K562 (cell line): ENCODE measurements around the gene SCMH1. TPM values are rescaled to one million over a fixed set of nuclear protein-coding genes. Genes with fewer than 3 reads are reported as not detected.

ENCODE experiments used
- RBFOX2 ChIP-seq: fragments of 200-400 bp; formaldehyde crosslinking; IDR thresholded peaks from 2 replicates; pipeline ENCODE4 v1.6.1; 2017; ENCODE audit warnings: low read depth, mild to moderate bottlenecking, low read length, moderate library complexity
- RFX1 ChIP-seq: fragments of 450-650 bp; IDR thresholded peaks from 2 replicates; pipeline ENCODE4 v1.6.1; 2016; ENCODE audit warnings: mild to moderate bottlenecking, moderate library complexity
- WHSC1 ChIP-seq: IDR thresholded peaks from one replicate; pipeline ENCODE4 v1.6.1; 2012; ENCODE audit warnings: low read length, control low read depth, inconsistent platforms
- polyA plus RNA-seq, 8 experiments: library from polyadenylated mRNA; depleted of rRNA in 4 of 8; stranded (reverse) in 5 of 8; unstranded in 3 of 8; fragments of >200 nt; fragmentation: Nextera tagmentation in 2 of 8; fragmentation: Illumina TruSeq in 1 of 8; extraction: Ambion mirVana in 2 of 8; extraction: Trizol in 1 of 8; gene quantifications; 2 replicates each; pipeline versions ENCODE4 v1.2.1 to v1.2.3, GENCODE V29; 2011 to 2014; ENCODE audit warnings: inconsistent platforms in 1 of 8, missing spikeins in 1 of 8
- total RNA-seq, 7 experiments: library from RNA; depleted of rRNA in 6 of 7; stranded (reverse); fragments of >200 nt in 6 of 7; fragmentation: Illumina TruSeq in 2 of 7; extraction: Trizol in 2 of 7; gene quantifications; 2 replicates each; pipeline versions ENCODE4 v1.2.1 to v1.2.3, GENCODE V29; 2011 to 2021; ENCODE audit warnings: low replicate concordance in 1 of 7
- TF ChIP-seq, protein P1 (sequence below): fragments of 450-650 bp; IDR thresholded peaks from 2 replicates; pipeline ENCODE4 v1.6.1; 2016; ENCODE audit warnings: mild to moderate bottlenecking, moderate library complexity
- TF ChIP-seq, protein P2 (sequence below): fragments of 450-650 bp; IDR thresholded peaks from 2 replicates; pipeline ENCODE4 v1.6.1; 2017; ENCODE audit warnings: antibody characterized with exemption, mild to moderate bottlenecking
- TF ChIP-seq, protein P3 (sequence below), 2 experiments: fragments of 450-650 bp in 1 of 2; sonication (generic) in 1 of 2; formaldehyde crosslinking; conservative IDR thresholded peaks; 2 replicates each; pipeline versions ENCODE4 v1.4.0 to v1.8.1; 2020 to 2022; ENCODE audit warnings: mild to moderate bottlenecking in 1 of 2, missing genetic modification reagents in 1 of 2
- TF ChIP-seq, protein P4 (sequence below): sonication (generic); formaldehyde crosslinking; IDR thresholded peaks from 2 replicates; pipeline ENCODE4 v1.8.0; 2022; ENCODE audit warnings: mild to moderate bottlenecking, missing genetic modification reagents
- TF ChIP-seq, protein P5 (sequence below), 2 experiments: fragments of 450-650 bp; conservative IDR thresholded peaks; 2 replicates each; pipeline ENCODE4 v1.6.1; 2017; ENCODE audit warnings: mild to moderate bottlenecking in 2 of 2, moderate library complexity in 2 of 2

Gene SCMH1
- total and polyA plus RNA-seq, 9 of the 15 experiments (the other 6 are each of a cell fraction or from before 2014, with no cell fraction given), result 8.5 to 37.0 (median 26.8) TPM

DNA sequence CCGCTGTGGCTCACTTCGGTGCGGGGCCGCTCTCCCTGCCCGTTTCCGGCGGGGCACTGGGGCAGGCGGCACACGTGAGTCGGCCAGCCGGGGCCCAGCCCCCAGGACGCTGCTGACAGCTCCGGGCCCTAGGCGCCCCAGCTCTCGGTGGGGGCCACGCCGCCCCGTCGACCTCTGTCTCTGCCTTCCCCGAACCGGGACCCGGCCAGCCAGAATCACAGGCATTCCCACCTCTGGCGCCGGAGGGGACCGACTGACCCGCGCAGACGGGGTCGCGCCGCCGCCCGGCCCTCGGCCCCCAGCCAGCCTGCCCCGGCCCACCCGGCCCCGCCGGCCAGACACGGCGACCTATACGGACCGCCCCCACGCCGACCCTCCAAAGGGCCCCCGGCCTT, 755 bp downstream of the SCMH1 start (continued):
- TF ChIP-seq, protein P1, sequence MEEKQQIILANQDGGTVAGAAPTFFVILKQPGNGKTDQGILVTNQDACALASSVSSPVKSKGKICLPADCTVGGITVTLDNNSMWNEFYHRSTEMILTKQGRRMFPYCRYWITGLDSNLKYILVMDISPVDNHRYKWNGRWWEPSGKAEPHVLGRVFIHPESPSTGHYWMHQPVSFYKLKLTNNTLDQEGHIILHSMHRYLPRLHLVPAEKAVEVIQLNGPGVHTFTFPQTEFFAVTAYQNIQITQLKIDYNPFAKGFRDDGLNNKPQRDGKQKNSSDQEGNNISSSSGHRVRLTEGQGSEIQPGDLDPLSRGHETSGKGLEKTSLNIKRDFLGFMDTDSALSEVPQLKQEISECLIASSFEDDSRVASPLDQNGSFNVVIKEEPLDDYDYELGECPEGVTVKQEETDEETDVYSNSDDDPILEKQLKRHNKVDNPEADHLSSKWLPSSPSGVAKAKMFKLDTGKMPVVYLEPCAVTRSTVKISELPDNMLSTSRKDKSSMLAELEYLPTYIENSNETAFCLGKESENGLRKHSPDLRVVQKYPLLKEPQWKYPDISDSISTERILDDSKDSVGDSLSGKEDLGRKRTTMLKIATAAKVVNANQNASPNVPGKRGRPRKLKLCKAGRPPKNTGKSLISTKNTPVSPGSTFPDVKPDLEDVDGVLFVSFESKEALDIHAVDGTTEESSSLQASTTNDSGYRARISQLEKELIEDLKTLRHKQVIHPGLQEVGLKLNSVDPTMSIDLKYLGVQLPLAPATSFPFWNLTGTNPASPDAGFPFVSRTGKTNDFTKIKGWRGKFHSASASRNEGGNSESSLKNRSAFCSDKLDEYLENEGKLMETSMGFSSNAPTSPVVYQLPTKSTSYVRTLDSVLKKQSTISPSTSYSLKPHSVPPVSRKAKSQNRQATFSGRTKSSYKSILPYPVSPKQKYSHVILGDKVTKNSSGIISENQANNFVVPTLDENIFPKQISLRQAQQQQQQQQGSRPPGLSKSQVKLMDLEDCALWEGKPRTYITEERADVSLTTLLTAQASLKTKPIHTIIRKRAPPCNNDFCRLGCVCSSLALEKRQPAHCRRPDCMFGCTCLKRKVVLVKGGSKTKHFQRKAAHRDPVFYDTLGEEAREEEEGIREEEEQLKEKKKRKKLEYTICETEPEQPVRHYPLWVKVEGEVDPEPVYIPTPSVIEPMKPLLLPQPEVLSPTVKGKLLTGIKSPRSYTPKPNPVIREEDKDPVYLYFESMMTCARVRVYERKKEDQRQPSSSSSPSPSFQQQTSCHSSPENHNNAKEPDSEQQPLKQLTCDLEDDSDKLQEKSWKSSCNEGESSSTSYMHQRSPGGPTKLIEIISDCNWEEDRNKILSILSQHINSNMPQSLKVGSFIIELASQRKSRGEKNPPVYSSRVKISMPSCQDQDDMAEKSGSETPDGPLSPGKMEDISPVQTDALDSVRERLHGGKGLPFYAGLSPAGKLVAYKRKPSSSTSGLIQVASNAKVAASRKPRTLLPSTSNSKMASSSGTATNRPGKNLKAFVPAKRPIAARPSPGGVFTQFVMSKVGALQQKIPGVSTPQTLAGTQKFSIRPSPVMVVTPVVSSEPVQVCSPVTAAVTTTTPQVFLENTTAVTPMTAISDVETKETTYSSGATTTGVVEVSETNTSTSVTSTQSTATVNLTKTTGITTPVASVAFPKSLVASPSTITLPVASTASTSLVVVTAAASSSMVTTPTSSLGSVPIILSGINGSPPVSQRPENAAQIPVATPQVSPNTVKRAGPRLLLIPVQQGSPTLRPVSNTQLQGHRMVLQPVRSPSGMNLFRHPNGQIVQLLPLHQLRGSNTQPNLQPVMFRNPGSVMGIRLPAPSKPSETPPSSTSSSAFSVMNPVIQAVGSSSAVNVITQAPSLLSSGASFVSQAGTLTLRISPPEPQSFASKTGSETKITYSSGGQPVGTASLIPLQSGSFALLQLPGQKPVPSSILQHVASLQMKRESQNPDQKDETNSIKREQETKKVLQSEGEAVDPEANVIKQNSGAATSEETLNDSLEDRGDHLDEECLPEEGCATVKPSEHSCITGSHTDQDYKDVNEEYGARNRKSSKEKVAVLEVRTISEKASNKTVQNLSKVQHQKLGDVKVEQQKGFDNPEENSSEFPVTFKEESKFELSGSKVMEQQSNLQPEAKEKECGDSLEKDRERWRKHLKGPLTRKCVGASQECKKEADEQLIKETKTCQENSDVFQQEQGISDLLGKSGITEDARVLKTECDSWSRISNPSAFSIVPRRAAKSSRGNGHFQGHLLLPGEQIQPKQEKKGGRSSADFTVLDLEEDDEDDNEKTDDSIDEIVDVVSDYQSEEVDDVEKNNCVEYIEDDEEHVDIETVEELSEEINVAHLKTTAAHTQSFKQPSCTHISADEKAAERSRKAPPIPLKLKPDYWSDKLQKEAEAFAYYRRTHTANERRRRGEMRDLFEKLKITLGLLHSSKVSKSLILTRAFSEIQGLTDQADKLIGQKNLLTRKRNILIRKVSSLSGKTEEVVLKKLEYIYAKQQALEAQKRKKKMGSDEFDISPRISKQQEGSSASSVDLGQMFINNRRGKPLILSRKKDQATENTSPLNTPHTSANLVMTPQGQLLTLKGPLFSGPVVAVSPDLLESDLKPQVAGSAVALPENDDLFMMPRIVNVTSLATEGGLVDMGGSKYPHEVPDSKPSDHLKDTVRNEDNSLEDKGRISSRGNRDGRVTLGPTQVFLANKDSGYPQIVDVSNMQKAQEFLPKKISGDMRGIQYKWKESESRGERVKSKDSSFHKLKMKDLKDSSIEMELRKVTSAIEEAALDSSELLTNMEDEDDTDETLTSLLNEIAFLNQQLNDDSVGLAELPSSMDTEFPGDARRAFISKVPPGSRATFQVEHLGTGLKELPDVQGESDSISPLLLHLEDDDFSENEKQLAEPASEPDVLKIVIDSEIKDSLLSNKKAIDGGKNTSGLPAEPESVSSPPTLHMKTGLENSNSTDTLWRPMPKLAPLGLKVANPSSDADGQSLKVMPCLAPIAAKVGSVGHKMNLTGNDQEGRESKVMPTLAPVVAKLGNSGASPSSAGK, result peak; percentile 40; the same call in 1 of the 2 replicates
- TF ChIP-seq, protein P2, sequence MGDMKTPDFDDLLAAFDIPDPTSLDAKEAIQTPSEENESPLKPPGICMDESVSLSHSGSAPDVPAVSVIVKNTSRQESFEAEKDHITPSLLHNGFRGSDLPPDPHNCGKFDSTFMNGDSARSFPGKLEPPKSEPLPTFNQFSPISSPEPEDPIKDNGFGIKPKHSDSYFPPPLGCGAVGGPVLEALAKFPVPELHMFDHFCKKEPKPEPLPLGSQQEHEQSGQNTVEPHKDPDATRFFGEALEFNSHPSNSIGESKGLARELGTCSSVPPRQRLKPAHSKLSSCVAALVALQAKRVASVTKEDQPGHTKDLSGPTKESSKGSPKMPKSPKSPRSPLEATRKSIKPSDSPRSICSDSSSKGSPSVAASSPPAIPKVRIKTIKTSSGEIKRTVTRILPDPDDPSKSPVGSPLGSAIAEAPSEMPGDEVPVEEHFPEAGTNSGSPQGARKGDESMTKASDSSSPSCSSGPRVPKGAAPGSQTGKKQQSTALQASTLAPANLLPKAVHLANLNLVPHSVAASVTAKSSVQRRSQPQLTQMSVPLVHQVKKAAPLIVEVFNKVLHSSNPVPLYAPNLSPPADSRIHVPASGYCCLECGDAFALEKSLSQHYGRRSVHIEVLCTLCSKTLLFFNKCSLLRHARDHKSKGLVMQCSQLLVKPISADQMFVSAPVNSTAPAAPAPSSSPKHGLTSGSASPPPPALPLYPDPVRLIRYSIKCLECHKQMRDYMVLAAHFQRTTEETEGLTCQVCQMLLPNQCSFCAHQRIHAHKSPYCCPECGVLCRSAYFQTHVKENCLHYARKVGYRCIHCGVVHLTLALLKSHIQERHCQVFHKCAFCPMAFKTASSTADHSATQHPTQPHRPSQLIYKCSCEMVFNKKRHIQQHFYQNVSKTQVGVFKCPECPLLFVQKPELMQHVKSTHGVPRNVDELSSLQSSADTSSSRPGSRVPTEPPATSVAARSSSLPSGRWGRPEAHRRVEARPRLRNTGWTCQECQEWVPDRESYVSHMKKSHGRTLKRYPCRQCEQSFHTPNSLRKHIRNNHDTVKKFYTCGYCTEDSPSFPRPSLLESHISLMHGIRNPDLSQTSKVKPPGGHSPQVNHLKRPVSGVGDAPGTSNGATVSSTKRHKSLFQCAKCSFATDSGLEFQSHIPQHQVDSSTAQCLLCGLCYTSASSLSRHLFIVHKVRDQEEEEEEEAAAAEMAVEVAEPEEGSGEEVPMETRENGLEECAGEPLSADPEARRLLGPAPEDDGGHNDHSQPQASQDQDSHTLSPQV, result 0 out of 2 replicates have a peak, but pooled peaks have one; percentile 20
- TF ChIP-seq, protein P3, sequence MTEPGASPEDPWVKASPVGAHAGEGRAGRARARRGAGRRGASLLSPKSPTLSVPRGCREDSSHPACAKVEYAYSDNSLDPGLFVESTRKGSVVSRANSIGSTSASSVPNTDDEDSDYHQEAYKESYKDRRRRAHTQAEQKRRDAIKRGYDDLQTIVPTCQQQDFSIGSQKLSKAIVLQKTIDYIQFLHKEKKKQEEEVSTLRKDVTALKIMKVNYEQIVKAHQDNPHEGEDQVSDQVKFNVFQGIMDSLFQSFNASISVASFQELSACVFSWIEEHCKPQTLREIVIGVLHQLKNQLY (CRISPR knock-in tag; conservative IDR thresholded peaks at IDR 0.05), result no peak
- TF ChIP-seq RBFOX2 (peak; percentile 73), WHSC1 (no peak), RFX1 (no peak)
- TF ChIP-seq, protein P4, sequence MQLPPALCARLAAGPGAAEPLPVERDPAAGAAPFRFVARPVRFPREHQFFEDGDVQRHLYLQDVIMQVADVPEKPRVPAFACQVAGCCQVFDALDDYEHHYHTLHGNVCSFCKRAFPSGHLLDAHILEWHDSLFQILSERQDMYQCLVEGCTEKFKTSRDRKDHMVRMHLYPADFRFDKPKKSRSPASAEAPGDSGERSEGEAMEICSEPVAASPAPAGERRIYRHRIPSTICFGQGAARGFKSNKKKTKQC, result 0 out of 2 replicates have a peak, but pooled peaks have one; percentile 11
- TF ChIP-seq, protein P5, sequence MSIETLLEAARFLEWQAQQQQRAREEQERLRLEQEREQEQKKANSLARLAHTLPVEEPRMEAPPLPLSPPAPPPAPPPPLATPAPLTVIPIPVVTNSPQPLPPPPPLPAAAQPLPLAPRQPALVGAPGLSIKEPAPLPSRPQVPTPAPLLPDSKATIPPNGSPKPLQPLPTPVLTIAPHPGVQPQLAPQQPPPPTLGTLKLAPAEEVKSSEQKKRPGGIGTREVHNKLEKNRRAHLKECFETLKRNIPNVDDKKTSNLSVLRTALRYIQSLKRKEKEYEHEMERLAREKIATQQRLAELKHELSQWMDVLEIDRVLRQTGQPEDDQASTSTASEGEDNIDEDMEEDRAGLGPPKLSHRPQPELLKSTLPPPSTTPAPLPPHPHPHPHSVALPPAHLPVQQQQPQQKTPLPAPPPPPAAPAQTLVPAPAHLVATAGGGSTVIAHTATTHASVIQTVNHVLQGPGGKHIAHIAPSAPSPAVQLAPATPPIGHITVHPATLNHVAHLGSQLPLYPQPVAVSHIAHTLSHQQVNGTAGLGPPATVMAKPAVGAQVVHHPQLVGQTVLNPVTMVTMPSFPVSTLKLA (conservative IDR thresholded peaks at IDR 0.05), result peak in 1 of 2 experiments; percentile 52; a peak in 2 of 4 replicates
